PC-3 (cell line): ENCODE measurements around the gene UQCRQ.

ENCODE experiments used
- CTCF ChIP-seq: fragments of 300-600 bp; sonication (generic); conservative IDR thresholded peaks from 2 replicates; pipeline ENCODE4 v1.5.1; 2017; ENCODE audit warnings: antibody characterized with exemption, low read depth, mild to moderate bottlenecking, low read length
- EZH2phosphoT487 ChIP-seq: fragments of 300-600 bp; sonication (generic); IDR thresholded peaks from 2 replicates; pipeline ENCODE4 v1.6.1; 2018; ENCODE audit warnings: mild to moderate bottlenecking, antibody characterized with exemption, low read length, borderline replicate concordance

- TF ChIP-seq CTCF: no peak
- TF ChIP-seq EZH2phosphoT487: no peak
Observed at GRCh38 chr5:132840896-132841295, 25.5 kb upstream of the UQCRQ start.
